HEK293 (cell line): ENCODE measurements around the gene DENND1A.

ENCODE experiments used
- CTCF ChIA-PET: fragments of 350-600 bp; formaldehyde crosslinking; extraction: SDS; loops from one replicate; lab custom pipeline; 2021; ENCODE audit warnings: antibody characterized with exemption; lab: Yijun Ruan, JAX
- POLR2A ChIA-PET: fragments of 300-600 bp; formaldehyde crosslinking; extraction: SDS; loops from one replicate; lab custom pipeline; 2020; ENCODE audit warnings: antibody characterized with exemption, inconsistent platforms; lab: Yijun Ruan, JAX
- H3K27ac ChIP-seq: fragments of 200-500 bp; sonication (Bioruptor generic); 2 replicates; pipeline ENCODE4 v1.5.1; 2014; ENCODE audit warnings: low read depth, low read length, control low read depth, inconsistent platforms; ENCODE audit errors: extremely low read depth
- H3K36me3 ChIP-seq, 2 experiments: fragments of 200-500 bp in 1 of 2; sonication (Bioruptor generic) in 1 of 2; 1 replicate in 1 of 2; 2 replicates in 1 of 2; pipeline ENCODE4 v1.5.1; 2014 to 2017; ENCODE audit warnings: inconsistent platforms in 2 of 2, low read length in 2 of 2; ENCODE audit not compliant: control insufficient read depth in 2 of 2, insufficient read depth in 1 of 2
- H3K4me1 ChIP-seq: fragments of 200-500 bp; sonication (Bioruptor generic); 2 replicates; pipeline ENCODE4 v1.5.1; 2014; ENCODE audit warnings: mild to moderate bottlenecking, low read length, inconsistent platforms; ENCODE audit not compliant: control insufficient read depth, insufficient read depth
- H3K4me3 ChIP-seq: 2 replicates; pipeline ENCODE4 v1.5.1; 2011; ENCODE audit warnings: low read depth, mild to moderate bottlenecking, control low read depth, low read length, moderate library complexity
- H3K9me3 ChIP-seq: fragments of 200-500 bp; sonication (Bioruptor generic); 2 replicates; pipeline ENCODE4 v1.5.1; 2014; ENCODE audit warnings: low read depth, low read length, inconsistent platforms; ENCODE audit not compliant: control insufficient read depth, insufficient read depth
- IKZF3 ChIP-seq: fragments of 450-650 bp; IDR thresholded peaks from 2 replicates; pipeline ENCODE4 v1.5.0; 2018; ENCODE audit warnings: missing biosample characterization, mild to moderate bottlenecking, missing genetic modification characterization, moderate library complexity
- OVOL3 ChIP-seq: fragments of 450-650 bp; formaldehyde crosslinking; IDR thresholded peaks from 2 replicates; pipeline ENCODE4 v1.5.1; 2016; ENCODE audit warnings: missing biosample characterization, missing genetic modification characterization
- SP7 ChIP-seq: fragments of 450-650 bp; formaldehyde crosslinking; IDR thresholded peaks from 2 replicates; pipeline ENCODE4 v1.5.1; 2016; ENCODE audit warnings: missing biosample characterization, missing genetic modification characterization
- TRIM28 ChIP-seq: IDR thresholded peaks from 2 replicates; pipeline ENCODE4 v1.6.1; 2011; ENCODE audit warnings: low read length, control low read depth, borderline replicate concordance
- ZNF133 ChIP-seq: fragments of 450-650 bp; formaldehyde crosslinking; IDR thresholded peaks from 2 replicates; pipeline ENCODE4 v1.5.1; 2016; ENCODE audit warnings: missing biosample characterization, missing genetic modification characterization
- ZNF138 ChIP-seq: fragments of 450-650 bp; formaldehyde crosslinking; IDR thresholded peaks from 2 replicates; pipeline ENCODE4 v1.5.1; 2016; ENCODE audit warnings: missing biosample characterization, missing genetic modification characterization, borderline replicate concordance
- ZNF140 ChIP-seq: fragments of 450-650 bp; formaldehyde crosslinking; IDR thresholded peaks from 2 replicates; pipeline ENCODE4 v1.5.1; 2016; ENCODE audit warnings: missing biosample characterization, missing genetic modification characterization
- ZNF24 ChIP-seq: fragments of 450-650 bp; formaldehyde crosslinking; IDR thresholded peaks from 2 replicates; pipeline ENCODE4 v1.5.1; 2016; ENCODE audit warnings: missing biosample characterization, missing genetic modification characterization
- ZNF248 ChIP-seq: fragments of 450-650 bp; formaldehyde crosslinking; IDR thresholded peaks from 2 replicates; pipeline ENCODE4 v1.5.1; 2017; ENCODE audit warnings: missing biosample characterization, missing genetic modification characterization
- ZNF350 ChIP-seq: fragments of 450-650 bp; formaldehyde crosslinking; IDR thresholded peaks from 2 replicates; pipeline ENCODE4 v1.5.0; 2017; ENCODE audit warnings: missing biosample characterization, mild to moderate bottlenecking, missing genetic modification characterization
- ZNF510 ChIP-seq: fragments of 450-650 bp; formaldehyde crosslinking; IDR thresholded peaks from 2 replicates; pipeline ENCODE4 v1.5.1; 2018; ENCODE audit warnings: mild to moderate bottlenecking, missing genetic modification characterization, missing biosample characterization; ENCODE audit not compliant: insufficient replicate concordance
- ZNF529 ChIP-seq: fragments of 450-650 bp; formaldehyde crosslinking; IDR thresholded peaks from 2 replicates; pipeline ENCODE4 v1.5.1; 2017; ENCODE audit warnings: missing genetic modification characterization, missing biosample characterization; ENCODE audit not compliant: insufficient replicate concordance
- ZNF621 ChIP-seq: fragments of 450-650 bp; formaldehyde crosslinking; IDR thresholded peaks from 2 replicates; pipeline ENCODE4 v1.5.1; 2017; ENCODE audit warnings: missing biosample characterization, missing genetic modification characterization
- ZNF701 ChIP-seq: fragments of 450-650 bp; formaldehyde crosslinking; IDR thresholded peaks from 2 replicates; pipeline ENCODE4 v1.5.1; 2016; ENCODE audit warnings: missing biosample characterization, missing genetic modification characterization
- ZNF76 ChIP-seq: fragments of 450-650 bp; formaldehyde crosslinking; IDR thresholded peaks from 2 replicates; pipeline ENCODE4; 2016; ENCODE audit warnings: low read depth, missing biosample characterization, missing genetic modification characterization, borderline replicate concordance
- ZNF768 ChIP-seq: fragments of 450-650 bp; formaldehyde crosslinking; IDR thresholded peaks from 2 replicates; pipeline ENCODE4 v1.5.1; 2018; ENCODE audit warnings: missing biosample characterization, mild to moderate bottlenecking, missing genetic modification characterization
- ZNF830 ChIP-seq: fragments of 450-650 bp; IDR thresholded peaks from 2 replicates; pipeline ENCODE4 v1.5.0; 2018; ENCODE audit warnings: missing biosample characterization, missing genetic modification characterization, low read depth, mild to moderate bottlenecking, moderate library complexity
- TF ChIP-seq, protein P1 (sequence below): fragments of 450-650 bp; formaldehyde crosslinking; IDR thresholded peaks from 2 replicates; pipeline ENCODE4 v1.5.1; 2016; ENCODE audit warnings: missing biosample characterization, missing genetic modification characterization
- TF ChIP-seq, protein P2 (sequence below): fragments of 450-650 bp; formaldehyde crosslinking; conservative IDR thresholded peaks from 2 replicates; pipeline ENCODE4 v1.5.1; 2016; ENCODE audit warnings: low read depth, missing biosample characterization, missing genetic modification characterization
- TF ChIP-seq, protein P3 (sequence below): fragments of 450-650 bp; formaldehyde crosslinking; IDR thresholded peaks from 2 replicates; pipeline ENCODE4 v1.5.1; 2016; ENCODE audit warnings: missing biosample characterization, missing genetic modification characterization
- TF ChIP-seq, protein P4 (sequence below): fragments of 450-650 bp; formaldehyde crosslinking; IDR thresholded peaks from 2 replicates; pipeline ENCODE4 v1.5.1; 2016; ENCODE audit warnings: missing biosample characterization, missing genetic modification characterization
- TF ChIP-seq, protein P5 (sequence below): fragments of 450-650 bp; formaldehyde crosslinking; IDR thresholded peaks from 2 replicates; pipeline ENCODE4 v1.5.1; 2016; ENCODE audit warnings: missing biosample characterization, missing genetic modification characterization

DENND1A gene

DNA sequence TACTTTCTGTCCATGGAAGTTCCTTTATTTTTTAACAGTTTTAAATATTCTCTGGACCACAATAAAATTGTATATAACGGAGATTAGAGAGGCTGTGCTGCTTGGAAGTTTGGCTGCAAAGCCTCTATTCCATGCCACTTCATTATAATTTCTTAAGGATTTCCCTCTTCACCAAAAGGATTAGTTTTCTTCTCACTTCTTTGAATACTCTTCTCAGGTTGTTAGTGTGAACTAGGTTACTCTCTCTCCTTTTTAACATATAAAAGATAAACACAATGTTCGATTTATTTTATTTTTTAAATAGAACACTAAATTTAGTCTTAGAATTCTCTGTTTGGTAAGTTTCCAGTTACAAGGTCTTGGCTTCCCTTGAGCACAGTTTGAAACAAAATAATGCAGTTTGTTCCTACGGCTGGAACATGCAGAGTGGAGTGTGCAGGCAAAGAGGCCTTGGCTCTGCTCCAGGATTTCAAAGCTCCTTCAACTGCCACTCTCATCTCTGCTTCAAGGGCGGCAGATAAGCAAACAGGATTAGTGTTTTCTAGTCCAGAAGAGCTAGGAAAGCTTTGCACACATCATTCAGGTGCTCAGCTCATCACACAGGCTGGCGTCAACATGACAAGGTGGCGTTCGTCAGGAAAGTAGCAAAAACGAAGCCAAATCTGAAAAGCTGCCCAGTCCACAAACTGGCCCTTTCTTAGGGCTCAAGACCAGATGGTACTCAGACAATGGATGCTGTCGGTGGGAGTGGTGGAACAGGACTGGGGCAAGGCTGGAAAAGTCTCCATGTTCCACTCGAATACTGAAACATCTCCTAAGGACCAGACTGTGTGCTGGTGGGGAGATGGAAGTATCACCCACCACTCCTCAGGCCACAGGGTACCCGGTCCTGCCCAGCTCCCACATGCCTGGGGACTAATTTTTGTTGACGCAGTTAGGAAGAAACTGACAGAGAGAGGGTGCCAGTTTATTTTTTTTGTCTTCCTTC is 287.3 kb downstream of the DENND1A start (continued):
- TF ChIP-seq OVOL3: no peak
- no peak for TF ChIP-seq ZNF24
- TF ChIP-seq ZNF529: no peak
- no peak for TF ChIP-seq ZNF830 (tag by site-specific recombination)
- TF ChIP-seq ZNF350 (tag by site-specific recombination): no peak
- TF ChIP-seq, protein P1, sequence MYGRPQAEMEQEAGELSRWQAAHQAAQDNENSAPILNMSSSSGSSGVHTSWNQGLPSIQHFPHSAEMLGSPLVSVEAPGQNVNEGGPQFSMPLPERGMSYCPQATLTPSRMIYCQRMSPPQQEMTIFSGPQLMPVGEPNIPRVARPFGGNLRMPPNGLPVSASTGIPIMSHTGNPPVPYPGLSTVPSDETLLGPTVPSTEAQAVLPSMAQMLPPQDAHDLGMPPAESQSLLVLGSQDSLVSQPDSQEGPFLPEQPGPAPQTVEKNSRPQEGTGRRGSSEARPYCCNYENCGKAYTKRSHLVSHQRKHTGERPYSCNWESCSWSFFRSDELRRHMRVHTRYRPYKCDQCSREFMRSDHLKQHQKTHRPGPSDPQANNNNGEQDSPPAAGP: no peak
- TF ChIP-seq, protein P2, sequence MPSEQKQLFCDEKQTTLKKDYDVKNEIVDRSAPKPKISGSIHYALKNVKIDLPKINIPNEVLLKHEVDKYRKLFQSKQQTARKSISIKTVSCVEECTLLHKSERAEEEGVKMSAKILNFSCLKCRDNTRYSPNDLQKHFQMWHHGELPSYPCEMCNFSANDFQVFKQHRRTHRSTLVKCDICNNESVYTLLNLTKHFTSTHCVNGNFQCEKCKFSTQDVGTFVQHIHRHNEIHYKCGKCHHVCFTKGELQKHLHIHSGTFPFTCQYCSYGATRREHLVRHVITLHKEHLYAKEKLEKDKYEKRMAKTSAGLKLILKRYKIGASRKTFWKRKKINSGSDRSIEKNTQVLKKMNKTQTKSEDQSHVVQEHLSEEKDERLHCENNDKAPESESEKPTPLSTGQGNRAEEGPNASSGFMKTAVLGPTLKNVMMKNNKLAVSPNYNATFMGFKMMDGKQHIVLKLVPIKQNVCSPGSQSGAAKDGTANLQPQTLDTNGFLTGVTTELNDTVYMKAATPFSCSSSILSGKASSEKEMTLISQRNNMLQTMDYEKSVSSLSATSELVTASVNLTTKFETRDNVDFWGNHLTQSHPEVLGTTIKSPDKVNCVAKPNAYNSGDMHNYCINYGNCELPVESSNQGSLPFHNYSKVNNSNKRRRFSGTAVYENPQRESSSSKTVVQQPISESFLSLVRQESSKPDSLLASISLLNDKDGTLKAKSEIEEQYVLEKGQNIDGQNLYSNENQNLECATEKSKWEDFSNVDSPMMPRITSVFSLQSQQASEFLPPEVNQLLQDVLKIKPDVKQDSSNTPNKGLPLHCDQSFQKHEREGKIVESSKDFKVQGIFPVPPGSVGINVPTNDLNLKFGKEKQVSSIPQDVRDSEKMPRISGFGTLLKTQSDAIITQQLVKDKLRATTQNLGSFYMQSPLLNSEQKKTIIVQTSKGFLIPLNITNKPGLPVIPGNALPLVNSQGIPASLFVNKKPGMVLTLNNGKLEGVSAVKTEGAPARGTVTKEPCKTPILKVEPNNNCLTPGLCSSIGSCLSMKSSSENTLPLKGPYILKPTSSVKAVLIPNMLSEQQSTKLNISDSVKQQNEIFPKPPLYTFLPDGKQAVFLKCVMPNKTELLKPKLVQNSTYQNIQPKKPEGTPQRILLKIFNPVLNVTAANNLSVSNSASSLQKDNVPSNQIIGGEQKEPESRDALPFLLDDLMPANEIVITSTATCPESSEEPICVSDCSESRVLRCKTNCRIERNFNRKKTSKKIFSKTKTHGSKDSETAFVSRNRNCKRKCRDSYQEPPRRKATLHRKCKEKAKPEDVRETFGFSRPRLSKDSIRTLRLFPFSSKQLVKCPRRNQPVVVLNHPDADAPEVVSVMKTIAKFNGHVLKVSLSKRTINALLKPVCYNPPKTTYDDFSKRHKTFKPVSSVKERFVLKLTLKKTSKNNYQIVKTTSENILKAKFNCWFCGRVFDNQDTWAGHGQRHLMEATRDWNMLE (tag by site-specific recombination): no peak
- 0 out of 2 replicates have a peak, but pooled peaks have one; percentile 59 for TF ChIP-seq TRIM28
- no peak for TF ChIP-seq ZNF510
- TF ChIP-seq, protein P3, sequence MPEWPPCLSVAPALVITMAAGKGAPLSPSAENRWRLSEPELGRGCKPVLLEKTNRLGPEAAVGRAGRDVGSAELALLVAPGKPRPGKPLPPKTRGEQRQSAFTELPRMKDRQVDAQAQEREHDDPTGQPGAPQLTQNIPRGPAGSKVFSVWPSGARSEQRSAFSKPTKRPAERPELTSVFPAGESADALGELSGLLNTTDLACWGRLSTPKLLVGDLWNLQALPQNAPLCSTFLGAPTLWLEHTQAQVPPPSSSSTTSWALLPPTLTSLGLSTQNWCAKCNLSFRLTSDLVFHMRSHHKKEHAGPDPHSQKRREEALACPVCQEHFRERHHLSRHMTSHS (tag by site-specific recombination): no peak
- TF ChIP-seq ZNF76 (tag by site-specific recombination): no peak
- TF ChIP-seq, protein P4, sequence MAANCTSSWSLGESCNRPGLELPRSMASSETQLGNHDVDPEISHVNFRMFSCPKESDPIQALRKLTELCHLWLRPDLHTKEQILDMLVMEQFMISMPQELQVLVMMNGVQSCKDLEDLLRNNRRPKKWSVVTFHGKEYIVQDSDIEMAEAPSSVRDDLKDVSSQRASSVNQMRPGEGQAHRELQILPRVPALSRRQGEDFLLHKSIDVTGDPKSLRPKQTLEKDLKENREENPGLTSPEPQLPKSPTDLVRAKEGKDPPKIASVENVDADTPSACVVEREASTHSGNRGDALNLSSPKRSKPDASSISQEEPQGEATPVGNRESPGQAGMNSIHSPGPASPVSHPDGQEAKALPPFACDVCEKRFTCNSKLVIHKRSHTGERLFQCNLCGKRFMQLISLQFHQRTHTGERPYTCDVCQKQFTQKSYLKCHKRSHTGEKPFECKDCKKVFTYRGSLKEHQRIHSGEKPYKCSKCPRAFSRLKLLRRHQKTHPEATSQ (tag by site-specific recombination): no peak
- TF ChIP-seq SP7 (tag by site-specific recombination): no peak
- TF ChIP-seq IKZF3 (tag by site-specific recombination): no peak

DNA sequence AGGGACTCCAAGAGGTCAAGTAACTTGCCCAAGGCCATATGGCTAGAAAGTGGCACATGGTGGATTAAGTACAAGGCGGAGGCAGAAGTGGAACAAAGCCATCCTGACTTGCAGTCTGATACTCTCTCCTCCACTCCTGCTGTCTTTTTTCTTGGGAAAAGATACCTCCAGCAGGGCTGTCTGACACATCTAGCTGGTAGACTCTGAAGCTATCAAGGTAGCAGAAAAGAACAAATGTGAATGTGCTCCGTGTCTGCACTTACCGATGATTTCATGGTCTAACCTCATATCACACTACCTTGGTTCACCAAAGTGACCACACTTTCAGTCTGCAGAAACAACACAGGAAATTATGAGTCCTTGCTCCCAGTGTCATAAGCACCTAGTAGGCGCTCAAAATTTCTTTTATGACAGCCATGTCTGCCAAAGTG is 289.1 kb downstream of the DENND1A start:
- H3K36me3 ChIP-seq: no peaks in the 10 kb centered on the region
- no peak overlapping the region for H3K27ac ChIP-seq
- H3K9me3 ChIP-seq: no peaks in the 10 kb centered on the region
- H3K4me1 ChIP-seq: peaks cover 10% of the 10 kb centered on the region
- CTCF ChIA-PET: no interaction called here
- POLR2A ChIA-PET: no interaction called here
- no peak overlapping the region for H3K4me3 ChIP-seq
- TF ChIP-seq ZNF701 (tag by site-specific recombination) (no peak), ZNF140 (no peak), ZNF621 (tag by site-specific recombination) (no peak), ZNF24 (no peak), ZNF133 (tag by site-specific recombination) (no peak), ZNF138 (tag by site-specific recombination) (no peak), ZNF248 (no peak), ZNF768 (no peak)
- TF ChIP-seq, protein P5, sequence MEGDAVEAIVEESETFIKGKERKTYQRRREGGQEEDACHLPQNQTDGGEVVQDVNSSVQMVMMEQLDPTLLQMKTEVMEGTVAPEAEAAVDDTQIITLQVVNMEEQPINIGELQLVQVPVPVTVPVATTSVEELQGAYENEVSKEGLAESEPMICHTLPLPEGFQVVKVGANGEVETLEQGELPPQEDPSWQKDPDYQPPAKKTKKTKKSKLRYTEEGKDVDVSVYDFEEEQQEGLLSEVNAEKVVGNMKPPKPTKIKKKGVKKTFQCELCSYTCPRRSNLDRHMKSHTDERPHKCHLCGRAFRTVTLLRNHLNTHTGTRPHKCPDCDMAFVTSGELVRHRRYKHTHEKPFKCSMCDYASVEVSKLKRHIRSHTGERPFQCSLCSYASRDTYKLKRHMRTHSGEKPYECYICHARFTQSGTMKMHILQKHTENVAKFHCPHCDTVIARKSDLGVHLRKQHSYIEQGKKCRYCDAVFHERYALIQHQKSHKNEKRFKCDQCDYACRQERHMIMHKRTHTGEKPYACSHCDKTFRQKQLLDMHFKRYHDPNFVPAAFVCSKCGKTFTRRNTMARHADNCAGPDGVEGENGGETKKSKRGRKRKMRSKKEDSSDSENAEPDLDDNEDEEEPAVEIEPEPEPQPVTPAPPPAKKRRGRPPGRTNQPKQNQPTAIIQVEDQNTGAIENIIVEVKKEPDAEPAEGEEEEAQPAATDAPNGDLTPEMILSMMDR (tag by site-specific recombination): no peak
